K562 (cell line): ENCODE measurements around the gene FAM110D. TPM values are rescaled to one million over a fixed set of nuclear protein-coding genes. Genes with fewer than 3 reads are reported as not detected.
A peak's percentile ranks its signal among the peaks of the same experiment; 100 is the strongest.

Source experiments
- ATAC-seq: fragments of 200-7000 bp; cut with Tn5 transposase; 3 replicates; pipeline ENCODE4 v1.9.1; 2020; ENCODE audit warnings: moderate library complexity
- BruUV-seq: library from RNA; stranded (reverse); fragments of 400-500 nt; replicated peaks from 2 replicates; lab custom pipeline; 2021; lab: Mats Ljungman, UMichigan
- CTCF ChIA-PET: fragments of 300-600 bp; formaldehyde crosslinking; extraction: SDS; loops from one replicate; lab custom pipeline; 2021; ENCODE audit warnings: low intra/inter-chr PET ratio; lab: Yijun Ruan, JAX
- POLR2A ChIA-PET: fragments of 300-600, 350-650 bp; sonication (Branson Sonifier 250); formaldehyde crosslinking; extraction: SDS; loops from one replicate; lab custom pipeline; 2021; ENCODE audit warnings: antibody characterized with exemption, inconsistent platforms; lab: Yijun Ruan, JAX
- DNase-seq, 4 experiments: peaks; one replicate each; pipeline versions ENCODE4 v3.0.0 to v3.0.0-alpha.2; 2011 to 2018; ENCODE audit warnings: low spot score in 3 of 4, mixed read lengths in 3 of 4; ENCODE audit errors: extremely low read depth in 1 of 4
- FAIRE-seq: peaks from 2 replicates; lab custom pipeline; 2011; peaks lifted over from hg19 to GRCh38; lab: Jason Lieb, UNC
- H2AFZ ChIP-seq: 2 replicates; pipeline ENCODE4 v1.6.0; 2011; ENCODE audit warnings: low read depth, low read length, control low read depth, inconsistent platforms
- H3K27ac ChIP-seq: fragments of 200-600 bp; 3 replicates; pipeline ENCODE4 v1.8.0; 2011; ENCODE audit warnings: low read depth, mild to moderate bottlenecking, control low read depth, inconsistent platforms, low read length, moderate library complexity, mixed read lengths; ENCODE audit errors: extremely low read depth
- H3K27me3 ChIP-seq, 2 experiments: fragments of 300-600 bp in 1 of 2; 2 replicates in 1 of 2; 3 replicates in 1 of 2; pipeline versions ENCODE4 v1.6.0 to v1.8.0; 2011; ENCODE audit warnings: inconsistent platforms in 2 of 2, low read length in 2 of 2, mild to moderate bottlenecking in 1 of 2, mixed read lengths in 1 of 2, moderate library complexity in 1 of 2; ENCODE audit not compliant: control insufficient read depth in 2 of 2, insufficient read depth in 2 of 2
- H3K36me3 ChIP-seq: fragments of 300-600 bp; 3 replicates; pipeline ENCODE4 v1.8.0; 2011; ENCODE audit warnings: mild to moderate bottlenecking, low read length, inconsistent platforms; ENCODE audit not compliant: control insufficient read depth, insufficient read depth
- H3K4me1 ChIP-seq, 2 experiments: fragments of 200-600 bp in 1 of 2; replicated peaks in 1 of 2; 2 replicates in 1 of 2; 3 replicates in 1 of 2; pipeline versions ENCODE4 v1.5.1 to v1.8.0; 2011; ENCODE audit warnings: inconsistent platforms in 2 of 2, low read length in 2 of 2, mild to moderate bottlenecking in 1 of 2, mixed read lengths in 1 of 2, moderate library complexity in 1 of 2; ENCODE audit not compliant: control insufficient read depth in 2 of 2, insufficient read depth in 2 of 2
- H3K4me2 ChIP-seq: 2 replicates; pipeline ENCODE4 v1.6.1; 2011; ENCODE audit warnings: low read length, control low read depth, inconsistent platforms, mixed read lengths; ENCODE audit not compliant: insufficient read depth
- H3K4me3 ChIP-seq: fragments of 200-600 bp; sonication (generic), shearing (Covaris generic); 2 replicates; pipeline ENCODE4 v1.5.1; 2016; ENCODE audit warnings: control low read depth, inconsistent platforms
- H3K79me2 ChIP-seq: fragments of 200-600 bp; 3 replicates; pipeline ENCODE4 v1.8.0; 2011; ENCODE audit warnings: low read length, inconsistent platforms; ENCODE audit not compliant: control insufficient read depth, insufficient read depth
- H3K9ac ChIP-seq, 2 experiments: 2 replicates each; pipeline versions ENCODE4 v1.6.0 to v1.6.1; 2011; ENCODE audit warnings: low read depth in 2 of 2, low read length in 2 of 2, control low read depth in 1 of 2, inconsistent platforms in 1 of 2, mild to moderate bottlenecking in 1 of 2, mixed read lengths in 1 of 2; ENCODE audit not compliant: insufficient read depth in 1 of 2
- H3K9me1 ChIP-seq: one replicate; pipeline ENCODE4 v1.6.0; 2011; ENCODE audit warnings: inconsistent platforms, mild to moderate bottlenecking, low read length, moderate library complexity; ENCODE audit not compliant: control insufficient read depth, insufficient read depth
- H3K9me3 ChIP-seq: replicated peaks from 2 replicates; pipeline ENCODE4 v1.5.1; 2011; ENCODE audit warnings: low read depth, low read length, inconsistent platforms; ENCODE audit not compliant: control insufficient read depth, insufficient read depth
- H4K20me1 ChIP-seq: replicated peaks from 2 replicates; pipeline ENCODE4 v1.6.1; 2011; ENCODE audit warnings: low read length, inconsistent platforms, mixed read lengths; ENCODE audit not compliant: control insufficient read depth, insufficient read depth
- HDAC3 ChIP-seq: fragments of 450-650 bp; IDR thresholded peaks from 2 replicates; pipeline ENCODE4 v1.6.1; 2018; ENCODE audit warnings: borderline replicate concordance, mild to moderate bottlenecking, moderate library complexity; ENCODE audit not compliant: partially characterized antibody
- YBX1 ChIP-seq: fragments of 450-650 bp; IDR thresholded peaks from 2 replicates; pipeline ENCODE4 v1.7.1; 2016; ENCODE audit warnings: mild to moderate bottlenecking
- YY1 ChIP-seq, 3 experiments: IDR thresholded peaks; 2 replicates each; pipeline ENCODE4 v1.6.1; 2011; ENCODE audit warnings: low read length in 2 of 3, mild to moderate bottlenecking in 2 of 3, moderate library complexity in 2 of 3, borderline replicate concordance in 1 of 3, control low read depth in 1 of 3, low read depth in 1 of 3; ENCODE audit not compliant: insufficient read depth in 3 of 3, insufficient replicate concordance in 2 of 3, control insufficient read depth in 1 of 3, insufficient read length in 1 of 3; ENCODE audit errors: extremely low read depth in 1 of 3
- ZNF121 ChIP-seq: sonication (generic); formaldehyde crosslinking; conservative IDR thresholded peaks from 2 replicates; pipeline ENCODE4 v1.8.0; 2022; ENCODE audit warnings: missing genetic modification reagents
- WGBS: fragments of 100-300 bp; shearing (Covaris generic); methylation state at CpG from one replicate; pipeline ENCODE4 v1.1.6; 2016; ENCODE audit warnings: low coverage, mixed read lengths; ENCODE audit not compliant: insufficient coverage; ENCODE audit errors: missing lambda C conversion rate; 5-methylcytosine and 5-hydroxymethylcytosine counted together
- in situ Hi-C: fragments of 300-500 bp; cut with MboI; formaldehyde crosslinking; loops from 4 replicates; pipeline ENCODE4 v1.15.0; 2018; ENCODE audit warnings: inconsistent platforms, mixed read lengths
- intact Hi-C: fragments of 100-400 bp; cut with micrococcal nuclease; formaldehyde crosslinking; loops from 2 replicates; pipeline ENCODE4 v1.14.2; 2022
- polyA plus RNA-seq, 8 experiments: library from polyadenylated mRNA; depleted of rRNA in 4 of 8; stranded (reverse) in 5 of 8; unstranded in 3 of 8; fragments of >200 nt; fragmentation: Nextera tagmentation in 2 of 8; fragmentation: Illumina TruSeq in 1 of 8; extraction: Ambion mirVana in 2 of 8; extraction: Trizol in 1 of 8; gene quantifications; 2 replicates each; pipeline versions ENCODE4 v1.2.1 to v1.2.3, GENCODE V29; 2011 to 2014; ENCODE audit warnings: inconsistent platforms in 1 of 8, missing spikeins in 1 of 8
- total RNA-seq, 7 experiments: library from RNA; depleted of rRNA in 6 of 7; stranded (reverse); fragments of >200 nt in 6 of 7; fragmentation: Illumina TruSeq in 2 of 7; extraction: Trizol in 2 of 7; gene quantifications; 2 replicates each; pipeline versions ENCODE4 v1.2.1 to v1.2.3, GENCODE V29; 2011 to 2021; ENCODE audit warnings: low replicate concordance in 1 of 7
- TF ChIP-seq, protein P1 (sequence below): fragments of 450-650 bp; IDR thresholded peaks from 2 replicates; pipeline ENCODE4 v1.6.1; 2016; ENCODE audit warnings: mild to moderate bottlenecking, moderate library complexity

FAM110D gene
- total and polyA plus RNA-seq, 9 of the 15 experiments (the other 6 are each of a cell fraction or from before 2014, with no cell fraction given), result 0.04 to 1.1 (median 0.33) TPM

DNA sequence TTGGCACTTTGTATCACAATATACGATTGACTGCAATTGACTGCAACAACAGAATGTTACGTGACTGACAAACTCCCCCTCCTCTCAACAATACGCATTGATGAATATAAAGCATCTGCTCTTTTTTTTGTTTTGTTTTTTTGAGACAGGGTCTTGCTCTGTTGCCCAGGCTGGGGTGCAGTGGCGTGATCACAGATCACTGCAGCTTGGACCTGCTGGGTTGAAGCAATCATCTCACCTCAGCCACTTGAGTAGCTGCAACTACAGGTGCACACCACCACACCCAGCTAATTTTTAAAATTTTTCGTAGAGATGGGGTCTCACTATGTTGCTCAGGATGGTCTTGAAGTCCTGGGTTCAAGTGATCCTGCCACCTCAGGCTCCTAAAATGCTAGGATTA is 53.8 kb downstream of the FAM110D start:
- H3K9ac ChIP-seq, result no peak overlapping the region
- ATAC-seq (no peak), FAIRE-seq (no peak), DNase-seq (no peak)
- POLR2A ChIA-PET, result interaction anchor here (0.6 to 2.6 kb wide), 5 partner anchors 8 to 425 kb away, joined by 3 to 7 read pairs (median 4); partner anchors contain the start of gene CEP85
- H3K9me3 ChIP-seq, result no peaks in the 10 kb centered on the region
- TF ChIP-seq HDAC3 (no peak), YBX1 (no peak), ZNF121 (peak; percentile 92), YY1 (IDR thresholded peaks at IDR 0.05; ENCODE audit: borderline replicate concordance in 1 of 3, control insufficient read depth in 1 of 3, extremely low read depth in 1 of 3, insufficient read depth in 3 of 3, insufficient read length in 1 of 3, insufficient replicate concordance in 2 of 3, low read depth in 1 of 3, low read length in 2 of 3) (no peak)
- TF ChIP-seq, protein P1, sequence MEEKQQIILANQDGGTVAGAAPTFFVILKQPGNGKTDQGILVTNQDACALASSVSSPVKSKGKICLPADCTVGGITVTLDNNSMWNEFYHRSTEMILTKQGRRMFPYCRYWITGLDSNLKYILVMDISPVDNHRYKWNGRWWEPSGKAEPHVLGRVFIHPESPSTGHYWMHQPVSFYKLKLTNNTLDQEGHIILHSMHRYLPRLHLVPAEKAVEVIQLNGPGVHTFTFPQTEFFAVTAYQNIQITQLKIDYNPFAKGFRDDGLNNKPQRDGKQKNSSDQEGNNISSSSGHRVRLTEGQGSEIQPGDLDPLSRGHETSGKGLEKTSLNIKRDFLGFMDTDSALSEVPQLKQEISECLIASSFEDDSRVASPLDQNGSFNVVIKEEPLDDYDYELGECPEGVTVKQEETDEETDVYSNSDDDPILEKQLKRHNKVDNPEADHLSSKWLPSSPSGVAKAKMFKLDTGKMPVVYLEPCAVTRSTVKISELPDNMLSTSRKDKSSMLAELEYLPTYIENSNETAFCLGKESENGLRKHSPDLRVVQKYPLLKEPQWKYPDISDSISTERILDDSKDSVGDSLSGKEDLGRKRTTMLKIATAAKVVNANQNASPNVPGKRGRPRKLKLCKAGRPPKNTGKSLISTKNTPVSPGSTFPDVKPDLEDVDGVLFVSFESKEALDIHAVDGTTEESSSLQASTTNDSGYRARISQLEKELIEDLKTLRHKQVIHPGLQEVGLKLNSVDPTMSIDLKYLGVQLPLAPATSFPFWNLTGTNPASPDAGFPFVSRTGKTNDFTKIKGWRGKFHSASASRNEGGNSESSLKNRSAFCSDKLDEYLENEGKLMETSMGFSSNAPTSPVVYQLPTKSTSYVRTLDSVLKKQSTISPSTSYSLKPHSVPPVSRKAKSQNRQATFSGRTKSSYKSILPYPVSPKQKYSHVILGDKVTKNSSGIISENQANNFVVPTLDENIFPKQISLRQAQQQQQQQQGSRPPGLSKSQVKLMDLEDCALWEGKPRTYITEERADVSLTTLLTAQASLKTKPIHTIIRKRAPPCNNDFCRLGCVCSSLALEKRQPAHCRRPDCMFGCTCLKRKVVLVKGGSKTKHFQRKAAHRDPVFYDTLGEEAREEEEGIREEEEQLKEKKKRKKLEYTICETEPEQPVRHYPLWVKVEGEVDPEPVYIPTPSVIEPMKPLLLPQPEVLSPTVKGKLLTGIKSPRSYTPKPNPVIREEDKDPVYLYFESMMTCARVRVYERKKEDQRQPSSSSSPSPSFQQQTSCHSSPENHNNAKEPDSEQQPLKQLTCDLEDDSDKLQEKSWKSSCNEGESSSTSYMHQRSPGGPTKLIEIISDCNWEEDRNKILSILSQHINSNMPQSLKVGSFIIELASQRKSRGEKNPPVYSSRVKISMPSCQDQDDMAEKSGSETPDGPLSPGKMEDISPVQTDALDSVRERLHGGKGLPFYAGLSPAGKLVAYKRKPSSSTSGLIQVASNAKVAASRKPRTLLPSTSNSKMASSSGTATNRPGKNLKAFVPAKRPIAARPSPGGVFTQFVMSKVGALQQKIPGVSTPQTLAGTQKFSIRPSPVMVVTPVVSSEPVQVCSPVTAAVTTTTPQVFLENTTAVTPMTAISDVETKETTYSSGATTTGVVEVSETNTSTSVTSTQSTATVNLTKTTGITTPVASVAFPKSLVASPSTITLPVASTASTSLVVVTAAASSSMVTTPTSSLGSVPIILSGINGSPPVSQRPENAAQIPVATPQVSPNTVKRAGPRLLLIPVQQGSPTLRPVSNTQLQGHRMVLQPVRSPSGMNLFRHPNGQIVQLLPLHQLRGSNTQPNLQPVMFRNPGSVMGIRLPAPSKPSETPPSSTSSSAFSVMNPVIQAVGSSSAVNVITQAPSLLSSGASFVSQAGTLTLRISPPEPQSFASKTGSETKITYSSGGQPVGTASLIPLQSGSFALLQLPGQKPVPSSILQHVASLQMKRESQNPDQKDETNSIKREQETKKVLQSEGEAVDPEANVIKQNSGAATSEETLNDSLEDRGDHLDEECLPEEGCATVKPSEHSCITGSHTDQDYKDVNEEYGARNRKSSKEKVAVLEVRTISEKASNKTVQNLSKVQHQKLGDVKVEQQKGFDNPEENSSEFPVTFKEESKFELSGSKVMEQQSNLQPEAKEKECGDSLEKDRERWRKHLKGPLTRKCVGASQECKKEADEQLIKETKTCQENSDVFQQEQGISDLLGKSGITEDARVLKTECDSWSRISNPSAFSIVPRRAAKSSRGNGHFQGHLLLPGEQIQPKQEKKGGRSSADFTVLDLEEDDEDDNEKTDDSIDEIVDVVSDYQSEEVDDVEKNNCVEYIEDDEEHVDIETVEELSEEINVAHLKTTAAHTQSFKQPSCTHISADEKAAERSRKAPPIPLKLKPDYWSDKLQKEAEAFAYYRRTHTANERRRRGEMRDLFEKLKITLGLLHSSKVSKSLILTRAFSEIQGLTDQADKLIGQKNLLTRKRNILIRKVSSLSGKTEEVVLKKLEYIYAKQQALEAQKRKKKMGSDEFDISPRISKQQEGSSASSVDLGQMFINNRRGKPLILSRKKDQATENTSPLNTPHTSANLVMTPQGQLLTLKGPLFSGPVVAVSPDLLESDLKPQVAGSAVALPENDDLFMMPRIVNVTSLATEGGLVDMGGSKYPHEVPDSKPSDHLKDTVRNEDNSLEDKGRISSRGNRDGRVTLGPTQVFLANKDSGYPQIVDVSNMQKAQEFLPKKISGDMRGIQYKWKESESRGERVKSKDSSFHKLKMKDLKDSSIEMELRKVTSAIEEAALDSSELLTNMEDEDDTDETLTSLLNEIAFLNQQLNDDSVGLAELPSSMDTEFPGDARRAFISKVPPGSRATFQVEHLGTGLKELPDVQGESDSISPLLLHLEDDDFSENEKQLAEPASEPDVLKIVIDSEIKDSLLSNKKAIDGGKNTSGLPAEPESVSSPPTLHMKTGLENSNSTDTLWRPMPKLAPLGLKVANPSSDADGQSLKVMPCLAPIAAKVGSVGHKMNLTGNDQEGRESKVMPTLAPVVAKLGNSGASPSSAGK, result no peak
- no peaks in the 10 kb centered on the region for H3K9me1 ChIP-seq
- intact Hi-C loops (no loop called here), in situ Hi-C loops (no loop called here)
- 21% methylated on average over 5 of the region's 5 CpGs for WGBS
- H3K4me3 ChIP-seq, result no peak overlapping the region
- CTCF ChIA-PET, result no interaction called here
- H3K36me3 ChIP-seq, result no peaks in the 10 kb centered on the region
- H3K79me2 ChIP-seq, result no peaks in the 10 kb centered on the region
- BruUV-seq, result no TSS peak
- H4K20me1 ChIP-seq, result no peaks in the 10 kb centered on the region
- peaks cover 2 to 3% of the 10 kb centered on the region in 2 experiments; a peak in 1 of 5 replicates for H3K27me3 ChIP-seq
- H3K4me1 ChIP-seq, result no peaks in the 10 kb centered on the region
- no peak overlapping the region for H2AFZ ChIP-seq
- H3K4me2 ChIP-seq, result no peak overlapping the region
- no peak overlapping the region for H3K27ac ChIP-seq
